NCI-H774 (cell line): Measurements from ENCODE around the gene PCSK4.
"Not testable (repeated sequence)": the region's sequence is repeated elsewhere in the genome, so short reads cannot be mapped to it uniquely, and the experiment has no call there.

Source experiments
- DNase-seq: peaks from one replicate; lab custom pipeline; 2025; lab: John Stamatoyannopoulos, UW

PCSK4 gene

DNA sequence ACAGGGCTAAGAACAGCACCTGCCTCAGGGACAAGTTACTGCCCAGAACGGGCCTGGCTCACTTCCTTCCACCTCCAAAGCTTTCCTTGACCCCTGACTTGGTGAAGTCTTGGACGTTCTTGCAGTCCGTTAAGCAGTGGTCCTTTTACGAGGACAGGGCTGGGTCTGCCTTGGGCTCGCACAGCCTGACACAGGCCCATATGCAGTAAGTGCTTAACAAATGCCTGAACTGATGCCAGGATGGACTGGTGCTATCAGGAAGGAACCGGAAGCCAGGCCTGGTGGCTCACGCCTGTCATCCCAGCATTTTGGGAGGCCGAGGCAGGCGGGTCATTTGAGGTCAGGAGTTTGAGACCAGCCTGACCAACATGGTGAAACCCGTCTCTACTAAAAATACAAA, 31.9 kb upstream of the PCSK4 start:
- DNase-seq, result no peak

DNA sequence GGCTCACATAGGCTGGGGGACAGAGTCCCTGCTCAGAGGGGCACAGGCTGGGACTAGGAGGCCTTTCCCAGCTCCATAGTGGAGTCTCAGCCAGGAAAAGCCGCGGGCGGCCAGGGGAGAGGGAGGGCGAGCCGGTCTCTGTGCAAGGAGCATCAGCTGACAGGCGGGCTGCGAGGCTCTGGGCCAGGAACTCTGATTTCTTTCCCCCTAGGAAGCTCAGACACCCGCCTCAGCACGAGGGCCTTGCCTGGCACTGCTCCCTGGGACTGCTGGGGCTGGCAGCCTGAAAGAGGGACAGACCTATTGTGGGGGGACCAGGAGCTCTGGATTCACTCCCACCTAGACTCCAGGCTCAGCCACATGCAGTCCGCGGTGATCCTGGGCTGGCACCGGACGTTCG, 31.5 kb upstream of the PCSK4 start:
- DNase-seq, result no peak

DNA sequence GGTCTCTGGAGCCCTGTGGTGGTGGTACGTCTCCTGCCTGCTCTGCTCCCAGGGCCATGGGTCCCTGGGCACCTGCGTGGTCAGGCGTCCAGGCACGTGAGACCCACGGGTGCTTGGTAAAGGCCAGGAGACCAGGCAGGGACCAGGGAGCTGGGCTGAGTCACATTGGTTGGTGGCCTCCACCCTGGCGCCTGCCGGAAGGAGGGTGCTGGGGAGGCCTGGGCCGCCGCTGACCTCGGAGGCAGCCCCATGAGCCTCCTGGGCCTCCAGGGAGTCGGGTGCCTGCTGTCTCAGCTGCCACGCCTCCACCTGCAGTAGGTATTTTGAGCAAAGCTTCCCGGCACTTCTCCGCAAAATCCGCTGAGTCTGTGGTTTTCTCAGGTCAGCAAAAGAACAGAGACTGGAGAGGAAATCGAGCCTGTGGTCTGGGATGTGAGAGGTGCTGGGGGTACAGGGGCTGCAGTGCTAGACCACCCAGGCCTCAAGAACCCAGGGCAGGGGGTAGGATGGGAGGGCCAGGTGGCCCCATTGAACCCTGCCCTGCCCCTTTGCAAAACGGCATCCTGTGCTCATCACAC, 30.1 kb upstream of the PCSK4 start:
- DNase-seq, result no peak

DNA sequence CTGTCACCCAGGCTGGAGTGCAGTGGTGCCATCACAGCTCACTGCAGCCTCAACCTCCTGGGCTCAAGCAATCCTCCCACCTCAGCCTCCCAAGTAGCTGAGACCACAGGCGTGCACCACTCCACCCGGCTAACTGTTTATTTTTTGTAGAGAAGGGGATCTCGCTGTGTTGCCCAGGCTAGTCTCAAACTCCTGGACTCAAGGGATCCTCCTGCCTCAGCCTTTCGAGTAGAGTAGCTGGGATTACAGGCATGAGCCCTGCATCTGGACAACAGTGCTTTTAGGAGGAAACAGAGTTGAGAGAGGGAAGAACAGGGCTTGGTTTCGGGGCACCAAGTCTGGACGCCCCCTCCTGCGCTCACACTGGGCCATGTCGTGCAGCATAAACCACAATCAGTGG, 29.7 kb upstream of the PCSK4 start:
- not testable (repeated sequence) for DNase-seq

DNA sequence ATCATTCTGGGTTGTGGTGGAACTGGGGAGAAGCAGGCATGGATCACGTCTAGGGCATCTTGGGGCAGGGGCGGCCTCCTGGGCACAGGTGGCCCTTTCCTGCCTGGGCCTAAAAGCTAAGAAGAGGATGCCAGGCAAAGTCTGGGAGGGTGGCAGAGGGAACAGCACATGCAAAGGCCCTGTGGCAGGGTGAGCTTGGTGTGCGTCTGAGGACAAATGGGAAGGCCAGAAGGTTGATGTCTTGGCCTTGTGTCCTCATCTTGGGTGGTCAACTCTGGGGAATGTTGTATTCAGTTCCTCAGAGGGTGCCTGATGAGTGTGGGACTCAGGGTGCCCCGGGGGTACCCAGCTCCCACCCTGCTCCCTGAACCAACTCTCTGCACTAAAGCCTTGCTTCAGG, 28.3 kb upstream of the PCSK4 start:
- DNase-seq, result no peak

DNA sequence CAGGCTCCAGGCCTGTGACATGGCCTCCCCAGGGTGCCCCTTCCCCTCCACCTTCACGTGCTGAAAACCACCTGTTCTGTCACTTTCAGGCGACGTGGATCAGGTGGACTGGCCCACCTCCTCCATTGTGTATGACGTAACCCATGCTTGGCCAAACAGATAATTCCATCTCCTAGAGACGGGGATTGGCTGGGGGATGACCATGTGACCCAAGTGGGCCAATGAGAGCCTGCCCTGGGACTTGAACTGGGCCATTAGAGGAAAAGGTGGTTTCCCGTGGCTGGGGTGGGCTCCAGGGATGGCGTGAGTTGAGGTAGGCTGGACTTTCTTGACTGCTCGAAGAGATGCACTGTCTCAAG, 26.2 kb upstream of the PCSK4 start:
- no peak for DNase-seq

DNA sequence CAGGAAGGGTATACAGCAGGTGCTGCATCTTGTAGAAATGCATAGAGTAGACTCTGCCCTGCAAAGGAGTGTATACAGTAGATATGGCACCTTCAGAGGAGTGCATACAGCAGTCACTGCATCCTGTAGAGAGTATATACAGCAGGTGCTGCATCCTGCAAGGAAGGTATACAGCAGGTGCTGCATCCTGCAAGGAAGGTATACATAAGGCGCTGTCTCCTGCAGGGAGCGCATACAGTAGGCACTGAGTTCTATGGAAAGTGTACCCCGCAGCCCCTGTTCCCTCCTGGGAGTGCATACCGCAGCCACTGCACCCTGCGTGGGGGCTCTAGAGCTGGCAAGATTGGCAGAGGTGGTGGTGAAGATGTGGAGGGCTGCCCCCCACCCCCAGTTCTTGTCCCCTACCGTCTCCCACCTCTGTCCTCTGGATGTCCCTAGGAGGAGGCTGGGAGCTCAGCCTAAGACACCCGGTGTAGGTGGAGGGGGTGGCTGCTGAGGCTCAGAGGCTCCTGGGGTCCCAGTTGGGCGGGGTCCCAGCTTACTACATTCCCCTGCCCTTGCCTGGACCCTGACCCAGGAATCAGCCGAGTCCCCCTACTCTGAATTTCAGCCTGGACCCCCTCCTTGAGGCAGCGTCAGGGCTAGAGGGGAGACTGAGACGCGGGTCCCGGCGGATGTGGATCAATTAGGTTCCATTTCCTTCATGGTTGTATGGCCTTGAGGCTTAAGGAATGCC, 25.0 kb upstream of the PCSK4 start:
- DNase-seq, result no peak

DNA sequence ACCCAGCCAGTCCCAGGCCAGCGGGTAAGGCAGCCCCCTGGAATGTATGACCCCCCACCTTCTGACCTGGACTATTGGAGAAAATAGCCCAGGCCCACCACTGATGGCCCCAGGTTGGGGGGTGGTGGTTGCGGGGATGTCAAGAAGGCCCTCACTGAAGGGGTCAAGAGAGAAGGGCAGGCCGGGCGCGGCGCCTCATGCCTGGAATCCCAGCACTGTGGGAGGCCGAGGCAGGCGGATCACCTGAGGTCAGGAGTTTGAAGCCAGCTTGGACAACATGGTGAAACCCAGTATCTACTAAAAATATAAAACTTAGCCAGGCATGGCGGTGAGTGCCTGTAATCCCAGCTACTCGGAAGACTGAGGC, 24.1 kb upstream of the PCSK4 start:
- DNase-seq, result no peak

DNA sequence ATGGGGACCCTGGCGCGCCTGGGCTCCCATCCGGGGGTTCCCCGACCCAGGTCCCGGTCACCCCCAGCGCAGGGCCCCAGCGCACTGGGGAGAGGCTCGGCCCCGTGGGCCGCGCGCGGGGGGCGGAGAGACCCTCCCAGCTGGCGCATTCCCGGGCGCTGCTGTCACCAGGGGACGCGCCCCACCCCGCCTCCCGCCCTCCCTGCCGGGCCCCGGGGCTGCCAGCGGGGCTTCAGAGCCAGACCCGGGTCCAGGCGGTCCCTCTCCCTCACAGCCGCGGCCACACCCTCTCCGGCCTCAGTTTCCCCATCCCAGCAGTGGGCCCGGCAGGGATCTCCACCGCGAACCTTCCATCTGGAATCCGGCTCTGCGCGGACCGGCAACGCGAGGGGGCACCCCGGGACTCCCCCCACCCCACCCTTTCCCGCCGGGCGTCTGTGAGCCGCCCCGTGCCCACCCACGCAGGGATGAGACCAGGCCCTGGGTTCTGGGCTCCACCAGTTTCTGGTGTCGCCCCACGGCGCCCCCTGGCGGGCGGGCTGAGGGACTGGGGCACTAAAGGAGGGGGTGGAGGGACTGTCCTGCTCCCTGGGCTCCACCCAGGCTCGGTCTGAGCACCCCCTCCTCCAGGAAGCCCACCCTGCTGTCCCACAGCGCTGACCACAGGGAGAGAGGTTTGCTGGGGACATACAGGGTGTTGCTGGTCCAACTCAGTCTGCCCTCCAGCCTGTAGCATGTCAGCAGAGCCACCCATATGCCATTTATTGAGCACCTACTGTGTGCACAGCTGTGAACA, 23.5 kb upstream of the PCSK4 start:
- DNase-seq, result peak; percentile 7

DNA sequence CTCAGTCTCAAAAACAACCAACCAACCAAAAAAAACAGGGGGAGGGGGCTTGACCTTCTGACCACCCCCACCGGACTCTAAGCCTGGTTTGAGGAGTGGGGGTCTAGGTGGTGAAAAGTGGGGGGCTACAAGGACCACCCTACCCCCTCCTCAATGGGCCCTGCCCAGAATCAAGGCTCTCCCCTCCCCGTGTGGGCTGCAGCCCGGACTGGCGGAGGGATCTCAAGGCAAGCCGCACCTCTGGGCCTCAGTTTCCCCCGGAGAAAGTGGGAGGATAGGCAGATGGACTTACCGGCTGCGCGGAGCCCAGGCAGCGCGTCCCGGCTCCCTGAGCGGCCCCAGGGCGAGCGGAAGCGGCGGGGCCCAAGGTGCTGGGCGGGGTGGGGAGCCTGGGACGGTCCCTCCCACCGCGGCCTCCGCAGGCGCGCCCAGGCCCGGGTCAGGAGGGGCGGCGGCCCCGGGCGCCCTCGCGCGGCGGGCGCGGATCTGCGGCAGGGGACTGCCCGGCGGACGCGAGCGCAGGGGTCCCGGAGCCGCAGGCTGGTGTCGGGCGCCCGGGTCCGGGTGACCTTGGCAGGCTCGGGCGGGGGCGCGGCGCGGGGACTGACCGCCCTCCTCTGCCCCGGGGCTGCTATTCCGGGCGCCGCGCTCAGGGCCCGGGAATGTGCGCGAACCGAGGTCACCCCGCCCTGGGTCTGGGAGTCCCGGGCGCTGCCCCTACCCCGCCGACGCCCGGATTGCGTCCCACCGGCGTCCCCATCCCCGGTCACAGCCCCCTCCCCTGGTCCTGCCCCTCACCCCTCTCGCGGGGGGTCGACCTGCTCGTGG, 22.7 kb upstream of the PCSK4 start, which contains the start of gene ADAMTSL5:
Gene ADAMTSL5 (minus strand): TSS at position 349 of the 828 bp plus-strand sequence. CDS start 2,076 bp downstream, outside the sequence.
- no peak for DNase-seq

DNA sequence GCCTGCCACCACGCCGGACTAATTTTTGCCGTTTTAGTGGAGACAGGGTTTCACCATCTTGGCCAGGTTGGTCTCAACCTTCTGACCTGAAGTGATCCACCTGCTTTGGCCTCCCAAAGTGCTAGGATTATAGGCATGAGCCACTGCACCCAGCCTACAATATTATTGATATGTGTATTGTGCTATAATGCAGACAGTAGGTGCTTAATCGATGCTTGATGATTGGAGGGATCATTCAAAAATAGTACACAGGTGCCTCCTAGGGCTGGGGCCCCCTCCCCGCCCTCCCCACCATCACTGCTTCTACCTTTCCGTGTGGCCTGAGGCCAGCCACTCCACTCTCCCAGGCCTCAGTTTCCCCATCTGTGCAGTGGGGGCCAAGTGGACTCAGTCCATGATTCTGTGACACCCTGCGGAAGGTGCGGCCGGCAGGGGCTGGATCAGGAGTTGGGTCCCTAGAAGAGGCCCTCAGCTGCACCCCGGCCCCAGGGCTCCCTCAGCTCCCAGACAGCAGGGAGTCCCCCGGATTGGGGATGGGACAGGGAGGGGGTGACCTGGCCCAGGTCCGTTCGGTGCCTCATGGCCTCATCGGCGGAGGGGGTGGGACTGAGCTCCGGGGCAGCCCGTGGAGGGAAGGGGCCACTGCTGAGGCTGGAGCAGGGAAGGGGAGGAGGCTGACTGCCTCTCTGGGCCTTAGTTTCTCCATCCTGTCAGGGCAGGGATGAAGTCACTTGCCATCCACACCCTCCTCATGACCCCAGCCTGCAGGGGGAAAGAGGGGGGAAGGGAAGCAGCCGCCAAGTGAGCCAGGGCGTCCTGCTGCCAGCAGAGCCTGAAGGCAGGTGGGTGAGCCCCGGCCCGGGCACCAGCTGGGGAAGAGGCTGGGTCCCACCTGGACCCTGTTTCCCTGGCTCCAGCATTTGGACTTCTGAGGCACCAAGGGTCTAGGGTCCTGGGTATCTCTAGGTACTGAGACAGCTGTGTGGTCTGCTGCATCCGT, 21.5 kb upstream of the PCSK4 start:
- DNase-seq, result no peak

DNA sequence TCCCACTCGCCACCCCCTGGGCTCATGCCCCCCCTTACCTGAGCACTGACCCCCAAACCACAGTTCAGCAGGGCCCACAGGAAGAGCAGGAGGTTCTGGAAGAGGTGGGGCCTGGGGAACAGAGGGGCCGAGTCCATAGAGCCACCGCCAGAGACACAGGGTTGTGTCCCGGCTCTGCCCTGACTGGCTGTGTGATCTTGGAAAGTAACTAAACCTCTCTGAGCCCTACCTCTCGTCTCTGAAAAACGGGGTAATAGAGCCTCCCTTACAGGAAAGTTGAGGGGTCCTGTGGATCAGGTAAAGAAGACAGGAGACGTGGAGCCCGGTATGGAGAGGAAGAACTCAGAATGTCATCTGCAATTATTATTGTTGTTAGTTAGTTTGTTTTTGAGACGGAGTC, 20.7 kb upstream of the PCSK4 start:
- DNase-seq, result no peak

DNA sequence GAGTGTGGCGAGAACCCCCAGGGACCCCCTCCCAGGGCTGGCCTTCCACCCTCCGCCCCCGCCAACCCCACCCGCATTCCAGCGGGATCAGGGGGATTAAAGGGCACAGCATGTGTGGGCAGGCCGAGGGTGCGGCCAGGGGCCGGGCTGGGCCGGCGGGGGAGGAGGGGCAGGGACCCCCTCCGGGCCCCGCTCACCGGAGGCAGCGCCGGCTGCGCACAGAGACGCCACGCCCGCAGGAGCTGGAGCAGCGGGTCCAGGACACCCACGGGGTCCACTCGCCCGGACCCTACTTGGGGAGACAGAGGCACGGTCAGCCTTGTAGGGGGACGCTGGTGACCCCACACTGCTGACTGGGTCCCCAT, 20.3 kb upstream of the PCSK4 start:
- no peak for DNase-seq

DNA sequence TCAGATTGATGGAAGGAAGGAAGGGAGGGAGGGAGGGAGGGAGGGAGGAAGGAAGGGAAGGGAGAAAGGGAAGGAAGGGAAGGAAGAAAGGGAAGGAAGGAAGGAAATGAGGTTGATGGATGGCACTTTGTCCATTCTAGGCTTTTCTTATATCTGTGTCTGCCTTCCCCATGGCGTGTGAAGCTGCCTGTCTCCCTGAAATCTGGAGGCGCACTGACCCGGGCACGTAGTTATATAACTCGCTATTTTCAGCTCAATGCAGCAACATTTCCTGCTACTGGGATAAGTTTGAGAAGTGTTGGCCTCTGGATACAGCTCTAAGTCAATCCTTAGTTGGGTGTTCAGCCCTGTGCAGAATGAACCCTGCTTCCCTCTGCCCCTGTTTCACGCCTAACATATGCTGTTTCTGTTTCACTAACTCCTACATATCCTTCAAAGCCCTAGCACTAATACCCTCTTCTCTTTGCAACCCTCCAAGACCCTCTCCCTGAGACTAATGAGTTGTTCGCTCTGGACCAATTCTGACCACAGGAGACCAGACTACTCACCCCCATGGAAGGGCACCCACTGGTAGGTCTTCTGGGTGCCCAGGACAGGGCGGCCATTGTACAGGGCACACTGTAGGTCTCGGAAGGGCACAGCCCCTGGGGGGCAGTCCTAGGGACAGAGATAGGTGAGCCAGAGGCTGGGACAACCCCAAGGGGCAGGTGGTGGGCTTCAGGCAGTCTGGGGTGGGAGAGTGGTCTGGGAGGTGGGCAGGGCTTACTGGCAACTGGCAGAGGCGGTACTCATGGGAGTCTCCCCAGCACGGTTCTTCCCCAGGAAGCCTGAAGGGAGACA, 19.7 kb upstream of the PCSK4 start:
- no peak for DNase-seq

DNA sequence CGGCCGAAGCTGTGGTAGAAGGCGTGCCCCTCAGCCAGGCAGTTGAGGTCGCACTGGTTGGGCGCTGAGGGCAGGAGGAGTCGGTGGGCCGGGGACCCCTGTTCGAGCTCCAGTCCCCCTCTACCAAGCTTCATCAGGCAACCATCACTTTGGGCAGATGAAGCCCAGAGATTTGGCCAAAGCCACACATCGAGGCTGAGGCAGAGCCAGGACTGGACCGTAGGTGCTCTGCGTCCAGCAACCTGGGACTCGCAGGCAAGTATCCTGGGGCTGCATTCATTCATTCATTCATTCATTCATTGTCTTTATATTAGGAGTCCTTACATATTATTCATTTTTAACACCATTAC, 18.3 kb upstream of the PCSK4 start:
- no peak for DNase-seq

DNA sequence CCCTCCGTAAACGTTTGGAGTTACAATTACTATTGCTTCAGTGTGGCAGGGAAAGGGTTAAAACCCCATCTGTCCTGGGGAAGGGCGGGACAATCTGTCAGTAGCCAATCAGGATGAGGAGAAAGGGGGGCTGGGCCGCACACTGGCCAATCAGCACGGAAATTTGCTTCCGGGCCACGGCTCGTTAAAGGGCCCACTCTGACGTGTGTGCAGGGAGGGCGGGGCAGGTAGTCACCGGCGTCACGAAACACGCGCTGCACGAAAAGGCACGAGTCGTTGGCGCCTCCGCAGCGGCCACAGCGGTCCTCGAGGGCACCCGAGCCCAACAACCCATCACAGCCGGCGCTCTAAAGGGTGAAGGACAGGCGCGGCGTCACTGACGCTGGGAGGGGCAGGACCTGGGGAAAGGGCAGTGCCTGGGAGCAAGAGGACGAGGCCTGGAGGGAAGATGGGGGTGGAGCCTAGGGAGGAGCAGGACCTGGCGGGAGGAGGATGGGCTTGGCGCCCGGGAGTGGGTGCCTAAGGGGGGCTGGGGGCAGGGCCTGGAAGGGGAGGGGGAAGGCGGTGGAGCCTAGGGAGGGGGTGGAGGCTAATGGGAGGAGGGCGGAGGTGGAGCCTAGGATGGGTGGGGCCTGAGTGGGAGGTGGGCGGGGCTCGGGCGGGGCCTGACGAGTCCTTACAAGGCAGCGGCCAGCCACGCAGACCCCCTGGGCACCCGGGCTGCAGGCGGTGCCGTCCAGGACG, 17.8 kb upstream of the PCSK4 start:
- DNase-seq, result peak; percentile 94

DNA sequence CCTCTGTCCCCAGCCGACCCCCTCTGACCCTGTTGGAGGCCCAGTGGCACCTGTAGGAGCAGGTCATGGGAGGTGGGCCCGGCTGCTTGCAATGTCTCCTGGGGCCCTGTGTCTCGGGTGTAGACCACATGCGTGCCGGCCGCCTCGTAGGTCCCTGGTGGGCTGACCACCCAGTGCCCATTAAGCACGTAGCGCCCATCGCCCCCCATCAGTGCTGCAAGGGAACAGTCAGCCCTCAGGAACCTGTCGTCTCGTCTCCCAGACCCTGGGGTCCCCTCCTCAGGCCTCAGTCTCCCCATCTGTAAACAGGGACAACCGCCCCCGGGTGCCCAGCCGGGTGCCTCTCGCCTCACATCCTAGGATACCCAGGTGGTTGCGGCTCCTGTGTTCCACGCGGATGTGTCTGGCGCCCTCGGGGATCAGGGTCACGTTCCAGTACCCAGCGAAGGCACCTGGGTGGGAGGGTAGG, 17.1 kb upstream of the PCSK4 start:
- DNase-seq, result no peak

DNA sequence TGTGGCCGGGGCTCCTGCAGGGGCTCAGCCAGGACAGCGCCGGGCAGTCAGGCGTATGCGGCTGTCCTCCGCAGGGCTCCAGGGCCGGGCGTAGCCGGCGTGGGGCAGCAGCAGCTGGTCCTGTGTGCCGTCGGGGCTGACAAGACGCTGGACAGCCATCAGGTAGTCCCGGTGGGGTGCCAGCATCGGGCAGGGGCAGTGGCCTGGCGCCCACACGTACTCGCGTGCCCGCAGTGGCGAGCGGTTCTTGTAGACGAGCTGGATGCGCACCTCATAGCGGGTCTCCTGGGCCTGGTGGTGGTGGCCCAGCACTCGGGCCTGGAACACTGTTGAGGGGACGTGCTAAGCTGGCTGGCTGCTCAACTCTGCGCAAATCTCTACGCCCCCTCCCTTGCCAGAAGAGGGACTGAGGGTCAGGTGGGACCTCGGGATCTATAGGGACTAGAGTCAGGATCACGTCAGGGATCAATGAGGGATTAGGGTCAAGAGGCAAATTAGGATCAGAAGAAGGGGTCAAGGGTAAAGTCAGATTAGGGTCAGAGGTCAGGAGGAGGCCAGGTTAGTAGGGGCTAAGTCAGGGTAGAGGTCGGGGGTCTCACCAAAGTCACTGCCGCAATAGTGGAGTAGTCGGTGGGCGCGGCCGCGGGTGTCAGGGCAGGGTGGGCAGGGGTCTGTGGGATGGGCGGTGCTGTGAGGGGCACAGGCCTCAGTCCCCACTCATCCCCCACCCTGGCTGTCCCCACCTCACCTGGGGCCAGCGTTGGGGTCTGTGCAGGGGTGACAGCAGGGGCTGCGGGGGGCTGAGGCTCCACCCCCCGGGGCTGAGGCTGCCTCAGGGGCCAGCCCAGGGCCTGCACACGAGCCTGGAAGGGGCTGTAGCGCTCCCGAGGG, 16.1 kb upstream of the PCSK4 start:
- no peak for DNase-seq

DNA sequence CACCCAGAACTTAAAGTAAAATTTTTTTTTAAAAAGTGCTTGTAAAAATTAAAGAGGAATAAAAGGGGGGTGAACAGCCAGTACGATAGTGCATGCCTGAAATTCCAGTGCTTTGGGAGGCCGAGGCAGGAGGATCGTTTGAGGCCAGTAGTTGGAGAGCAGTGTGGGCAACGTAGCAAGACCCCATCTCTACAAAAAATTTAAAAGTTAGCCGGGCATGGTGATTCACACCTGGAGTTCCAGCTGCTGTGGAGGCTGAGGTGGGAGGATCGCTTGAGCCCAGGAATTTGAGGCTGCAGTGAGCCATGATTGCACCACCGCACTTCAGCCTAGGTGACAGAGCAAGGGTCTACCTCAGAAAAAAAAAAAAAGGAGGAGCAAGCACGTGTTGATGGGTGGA, 14.9 kb upstream of the PCSK4 start:
- DNase-seq, result no peak
